GM06990 (cell line): Measurements from ENCODE around the gene TMED7.
"Not testable (repeated sequence)": the region's sequence is repeated elsewhere in the genome, so short reads cannot be mapped to it uniquely, and the experiment has no call there.

Experiments used
- DNase-seq: peaks from one replicate; pipeline ENCODE4 v3.0.0-alpha.2; 2011; ENCODE audit not compliant: insufficient read length; ENCODE audit errors: extremely low read depth
- H3K27me3 ChIP-seq: replicated peaks from 2 replicates; pipeline ENCODE4 v1.6.0; 2011; ENCODE audit warnings: low read length; ENCODE audit not compliant: control insufficient read depth, insufficient read depth
- H3K36me3 ChIP-seq: 2 replicates; pipeline ENCODE4 v1.5.1; 2011; ENCODE audit warnings: low read length; ENCODE audit not compliant: control insufficient read depth, insufficient read depth
- H3K4me3 ChIP-seq: replicated peaks from 2 replicates; pipeline ENCODE4 v1.5.1; 2011; ENCODE audit warnings: low read depth, mild to moderate bottlenecking, control low read depth, low read length
- TF ChIP-seq, protein P1 (sequence below): IDR thresholded peaks from 2 replicates; pipeline ENCODE4 v1.5.1; 2011; ENCODE audit warnings: low read length, control low read depth, mild to moderate bottlenecking, inconsistent platforms; ENCODE audit not compliant: insufficient read depth, poor library complexity, severe bottlenecking

Gene TMED7

DNA sequence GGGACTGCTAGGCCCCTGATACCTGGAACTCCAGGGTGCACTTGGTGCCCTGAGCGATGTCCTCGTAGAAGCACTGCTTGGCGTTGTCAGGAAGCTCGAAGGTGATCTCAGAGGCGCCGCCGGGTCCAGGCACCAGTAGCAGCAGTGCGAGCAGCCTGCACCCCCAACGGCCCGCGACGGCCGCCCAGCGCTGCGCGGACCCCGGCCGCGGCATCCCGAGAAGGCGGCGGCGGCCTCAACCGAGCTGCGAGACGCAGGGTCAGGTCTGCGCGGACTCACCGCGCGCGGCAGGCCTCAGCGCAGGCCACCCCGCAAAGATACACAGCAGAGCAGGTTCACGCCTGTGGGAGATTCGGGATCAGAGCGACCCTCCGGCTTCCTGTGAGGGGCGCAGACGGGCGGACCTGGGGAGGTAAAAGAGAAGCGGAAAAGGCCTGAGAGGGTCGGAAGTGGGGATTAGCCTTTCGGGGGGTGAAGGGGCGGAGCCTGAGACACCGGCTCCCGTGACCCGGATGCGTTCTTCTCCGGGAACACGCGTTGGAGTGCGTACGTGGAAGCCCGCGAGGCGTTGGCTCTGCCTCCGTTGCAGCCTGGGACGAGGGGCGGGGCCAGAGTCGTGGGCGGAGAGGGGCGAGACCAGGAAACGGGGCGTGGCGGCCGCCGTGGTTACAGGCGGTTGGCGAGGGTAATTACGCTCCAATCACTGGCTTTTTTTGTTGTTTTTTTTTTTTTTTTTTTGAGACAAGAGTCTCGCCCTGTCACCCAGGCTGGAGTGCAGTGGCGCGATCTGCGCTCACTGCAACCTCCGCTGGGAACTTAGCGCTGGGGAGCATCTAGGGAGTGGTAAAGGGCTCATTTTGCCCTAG, at the start of gene TMED7:
Gene TMED7, minus strand, starts transcription at position 458 of the 866 bp plus-strand sequence. Its CDS starts 244 bp downstream, at position 214.
- H3K4me3 ChIP-seq, result peak within 1 kb of the TSS; percentile 93
- DNase-seq, result peak; percentile 99
- TF ChIP-seq, protein P1, sequence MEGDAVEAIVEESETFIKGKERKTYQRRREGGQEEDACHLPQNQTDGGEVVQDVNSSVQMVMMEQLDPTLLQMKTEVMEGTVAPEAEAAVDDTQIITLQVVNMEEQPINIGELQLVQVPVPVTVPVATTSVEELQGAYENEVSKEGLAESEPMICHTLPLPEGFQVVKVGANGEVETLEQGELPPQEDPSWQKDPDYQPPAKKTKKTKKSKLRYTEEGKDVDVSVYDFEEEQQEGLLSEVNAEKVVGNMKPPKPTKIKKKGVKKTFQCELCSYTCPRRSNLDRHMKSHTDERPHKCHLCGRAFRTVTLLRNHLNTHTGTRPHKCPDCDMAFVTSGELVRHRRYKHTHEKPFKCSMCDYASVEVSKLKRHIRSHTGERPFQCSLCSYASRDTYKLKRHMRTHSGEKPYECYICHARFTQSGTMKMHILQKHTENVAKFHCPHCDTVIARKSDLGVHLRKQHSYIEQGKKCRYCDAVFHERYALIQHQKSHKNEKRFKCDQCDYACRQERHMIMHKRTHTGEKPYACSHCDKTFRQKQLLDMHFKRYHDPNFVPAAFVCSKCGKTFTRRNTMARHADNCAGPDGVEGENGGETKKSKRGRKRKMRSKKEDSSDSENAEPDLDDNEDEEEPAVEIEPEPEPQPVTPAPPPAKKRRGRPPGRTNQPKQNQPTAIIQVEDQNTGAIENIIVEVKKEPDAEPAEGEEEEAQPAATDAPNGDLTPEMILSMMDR, result no peak
- H3K36me3 ChIP-seq, result 0 out of 2 replicates have a peak, but pooled peaks cover 1% of the 10 kb centered on the region
- H3K27me3 ChIP-seq, result no peaks in the 10 kb centered on the region

DNA sequence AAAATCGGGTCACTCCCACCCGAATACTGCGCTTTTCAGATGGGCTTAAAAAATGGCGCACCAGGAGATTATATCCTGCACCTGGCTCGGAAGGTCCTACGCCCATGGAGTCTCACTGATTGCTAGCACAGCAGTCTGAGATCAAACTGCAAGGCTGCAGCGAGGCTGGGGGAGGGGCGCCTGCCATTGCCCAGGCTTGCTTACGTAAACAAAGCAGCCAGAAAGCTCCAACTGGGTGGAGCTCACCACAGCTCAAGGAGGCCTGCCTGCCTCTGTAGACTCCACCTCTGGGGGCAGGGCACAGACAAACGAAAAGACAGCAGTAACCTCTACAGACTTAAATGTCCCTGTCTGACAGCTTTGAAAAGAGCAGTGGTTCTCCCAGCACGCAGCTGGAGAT, 48.9 kb upstream of the TMED7 start:
- not testable (repeated sequence) for H3K4me3 ChIP-seq, H3K27me3 ChIP-seq

DNA sequence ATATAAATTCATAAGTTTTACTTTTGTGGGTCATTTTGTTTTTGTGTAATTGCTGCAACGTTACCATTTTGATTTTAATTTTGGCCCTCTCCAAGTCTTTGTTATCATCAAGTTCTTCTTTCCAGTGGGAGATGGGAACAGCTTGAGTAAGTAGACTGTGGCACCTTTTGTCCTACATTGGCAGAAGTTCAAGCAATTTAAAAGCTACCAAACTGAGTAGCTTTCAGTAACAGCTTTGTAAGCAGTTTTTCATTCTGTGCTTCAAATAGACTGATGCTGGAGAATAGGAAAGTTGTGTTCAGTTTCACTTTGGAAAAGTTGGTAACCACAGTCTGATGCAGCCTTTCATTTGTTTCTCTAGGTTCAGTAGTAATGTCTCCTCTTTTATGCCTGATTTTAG, 47.8 kb upstream of the TMED7 start:
- H3K36me3 ChIP-seq, result no peaks in the 10 kb centered on the region
- H3K27me3 ChIP-seq, result no peaks in the 10 kb centered on the region; the same call in 1 of the 2 replicates
- TF ChIP-seq, protein P1, result no peak
- DNase-seq, result no peak
- H3K4me3 ChIP-seq, result no peak overlapping the region

More for the DNA sequence above, 48.9 kb upstream of the TMED7 start:
- DNase-seq, H3K36me3 ChIP-seq: not testable (repeated sequence)

DNA sequence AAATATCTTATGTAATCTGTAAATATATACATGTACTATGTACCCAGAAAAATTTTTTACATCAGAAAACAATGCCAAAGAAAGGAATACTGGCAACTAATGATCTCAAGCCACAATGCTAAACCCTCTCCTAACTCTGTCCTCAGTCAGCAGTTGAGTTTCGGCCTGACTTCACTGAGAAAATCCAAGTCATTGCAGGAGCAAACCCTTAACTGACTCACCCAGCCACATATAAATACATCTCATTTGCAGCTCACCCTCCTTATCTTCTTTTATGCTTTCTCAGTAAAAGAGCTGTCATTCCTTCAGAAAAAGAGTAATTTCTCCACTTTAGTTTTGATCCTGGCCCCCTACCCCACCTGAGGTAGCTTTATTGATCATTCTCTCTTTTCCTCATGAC, 46.1 kb upstream of the TMED7 start:
- TF ChIP-seq, protein P1, result no peak
- no peak for DNase-seq
- no peaks in the 10 kb centered on the region; the same call in 1 of the 2 replicates for H3K27me3 ChIP-seq
- no peaks in the 10 kb centered on the region for H3K36me3 ChIP-seq
- H3K4me3 ChIP-seq, result no peak overlapping the region

DNA sequence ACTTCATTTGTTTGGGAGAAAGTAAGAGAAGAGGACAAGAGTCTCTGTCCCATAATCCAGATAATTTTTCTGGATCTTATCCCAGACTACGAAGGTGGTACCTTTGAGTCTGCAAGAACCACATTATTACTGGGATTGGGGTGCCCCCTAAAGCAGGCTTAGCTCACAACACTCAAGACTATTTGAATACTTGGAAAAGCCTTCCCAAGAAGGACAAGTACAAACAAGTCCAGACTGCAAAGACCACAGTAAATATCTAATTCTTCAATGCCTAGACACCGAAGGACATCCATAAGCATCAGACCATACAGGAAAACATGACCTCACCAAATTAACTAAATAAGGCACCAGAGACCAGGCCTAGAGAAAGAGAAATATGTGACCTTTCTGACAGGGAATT, 40.2 kb upstream of the TMED7 start:
- Histone ChIP-seq H3K4me3 (no peak overlapping the region), H3K27me3 (no peaks in the 10 kb centered on the region), H3K36me3 (no peaks in the 10 kb centered on the region)
- TF ChIP-seq, protein P1, result no peak
- DNase-seq, result no peak

DNA sequence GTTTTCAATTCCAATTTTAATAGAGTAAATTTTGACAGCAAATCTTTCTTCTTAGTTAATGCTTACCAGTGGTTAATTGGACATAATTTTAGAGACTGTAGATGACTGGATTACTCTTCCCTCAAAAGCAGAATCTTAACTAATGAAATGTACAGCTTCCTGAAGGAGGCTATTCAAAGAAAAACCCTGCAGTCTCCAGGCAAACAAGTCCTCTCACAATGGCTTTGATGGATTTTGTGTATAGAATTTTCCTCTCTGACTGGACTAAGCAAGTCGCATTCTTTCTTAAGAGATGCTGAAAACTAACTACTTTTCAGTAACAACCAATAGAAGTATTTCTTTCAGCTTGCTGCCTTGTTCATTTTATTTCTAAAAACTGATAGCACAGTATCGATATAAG, 35.7 kb upstream of the TMED7 start:
- Histone ChIP-seq H3K4me3 (no peak overlapping the region), H3K27me3 (no peaks in the 10 kb centered on the region; the same call in 1 of the 2 replicates), H3K36me3 (no peaks in the 10 kb centered on the region)
- DNase-seq, result no peak
- TF ChIP-seq, protein P1, result no peak
